HUES64 (cell line): ENCODE results near the gene HOXB3.
"Not testable (repeated sequence)": the region's sequence is repeated elsewhere in the genome, so short reads cannot be mapped to it uniquely, and the experiment has no call there.

ENCODE experiments used
- H3K27ac ChIP-seq: 2 replicates; pipeline ENCODE4 v1.7.0; 2013; ENCODE audit warnings: low read depth, low read length, inconsistent platforms
- H3K27me3 ChIP-seq: 2 replicates; pipeline ENCODE4 v1.6.1; 2013; ENCODE audit warnings: mild to moderate bottlenecking, low read length; ENCODE audit not compliant: insufficient read depth
- H3K36me3 ChIP-seq: 2 replicates; pipeline ENCODE4 v1.6.1; 2013; ENCODE audit warnings: mild to moderate bottlenecking, low read length; ENCODE audit not compliant: insufficient read depth
- H3K4me1 ChIP-seq: 2 replicates; pipeline ENCODE4 v1.6.1; 2013; ENCODE audit warnings: mild to moderate bottlenecking, low read length, moderate library complexity; ENCODE audit not compliant: insufficient read depth
- H3K4me3 ChIP-seq: 2 replicates; pipeline ENCODE4 v1.5.1; 2013; ENCODE audit warnings: mild to moderate bottlenecking, low read length, moderate library complexity
- H3K9ac ChIP-seq: 2 replicates; pipeline ENCODE4 v1.6.1; 2013; ENCODE audit warnings: mild to moderate bottlenecking, low read depth, low read length
- H3K9me3 ChIP-seq: 2 replicates; pipeline ENCODE4 v1.6.1; 2013; ENCODE audit warnings: low read depth, low read length; ENCODE audit not compliant: insufficient read depth
- WGBS: fragments of 150-250, 120-280 bp; methylation state at CpG from one replicate; pipeline ENCODE4 v1.1.7; 2013; ENCODE audit warnings: missing lambda C conversion rate; 5-methylcytosine and 5-hydroxymethylcytosine counted together

The HOXB3 gene

GRCh38 chr17:48517478-48517877 is 72.6 kb downstream of the HOXB3 start:
- no peaks in the 10 kb centered on the region for H3K36me3 ChIP-seq
- peaks cover 67% of the 10 kb centered on the region for H3K27me3 ChIP-seq
- no peak overlapping the region for H3K27ac ChIP-seq
- H3K9ac ChIP-seq = no peak overlapping the region
- WGBS = 50% methylated on average over 3 of the region's 3 CpGs
- H3K4me3 ChIP-seq = no peak overlapping the region
- H3K9me3 ChIP-seq = no peaks in the 10 kb centered on the region
- H3K4me1 ChIP-seq = peaks cover 35% of the 10 kb centered on the region

GRCh38 chr17:48515925-48516900 is 73.8 kb downstream of the HOXB3 start:
- 46% methylated on average over 2 of the region's 3 CpGs for WGBS
- Histone ChIP-seq H3K27ac (peak overlapping the region; percentile 3; the same call in 1 of the 2 replicates), H3K36me3 (no peaks in the 10 kb centered on the region), H3K4me3 (no peak overlapping the region), H3K4me1 (peaks cover 23% of the 10 kb centered on the region), H3K27me3 (peaks cover 54% of the 10 kb centered on the region), H3K9ac (no peak overlapping the region), H3K9me3 (no peaks in the 10 kb centered on the region)

- H3K27ac ChIP-seq = no peak overlapping the region
- peaks cover 40% of the 10 kb centered on the region for H3K27me3 ChIP-seq
- H3K9me3 ChIP-seq = no peaks in the 10 kb centered on the region
- H3K4me3 ChIP-seq = no peak overlapping the region
- no peaks in the 10 kb centered on the region for H3K36me3 ChIP-seq
- no peak overlapping the region for H3K9ac ChIP-seq
- WGBS = 100% methylated on average over 1 of the region's 2 CpGs
- H3K4me1 ChIP-seq = peaks cover 18% of the 10 kb centered on the region
Observed at GRCh38 chr17:48514477-48514876, 75.6 kb downstream of the HOXB3 start.

GRCh38 chr17:48513666-48514455 is 76.2 kb downstream of the HOXB3 start:
- H3K27me3 ChIP-seq = peaks cover 35% of the 10 kb centered on the region; the same call in 1 of the 2 replicates
- WGBS = 79% methylated on average over 3 of the region's 6 CpGs
- no peak overlapping the region for H3K27ac ChIP-seq

GRCh38 chr17:48513097-48513496 is 76.9 kb downstream of the HOXB3 start:
- Histone ChIP-seq H3K27ac (no peak overlapping the region), H3K4me1 (peaks cover 18% of the 10 kb centered on the region), H3K9me3 (no peaks in the 10 kb centered on the region), H3K27me3 (peaks cover 29% of the 10 kb centered on the region; the same call in 1 of the 2 replicates), H3K36me3 (no peaks in the 10 kb centered on the region), H3K9ac (no peak overlapping the region), H3K4me3 (no peak overlapping the region)
- 89% methylated on average over 7 of the region's 7 CpGs for WGBS

More at GRCh38 chr17:48513666-48514455, 76.2 kb downstream of the HOXB3 start:
- no peak overlapping the region for H3K9ac ChIP-seq
- no peak overlapping the region for H3K4me3 ChIP-seq
- H3K9me3 ChIP-seq = no peaks in the 10 kb centered on the region
- H3K4me1 ChIP-seq = peaks cover 18% of the 10 kb centered on the region
- H3K36me3 ChIP-seq = no peaks in the 10 kb centered on the region

GRCh38 chr17:48510761-48511604 is 79.1 kb downstream of the HOXB3 start:
- peaks cover 13% of the 10 kb centered on the region; the same call in 1 of the 2 replicates for H3K4me1 ChIP-seq
- no peak overlapping the region for H3K4me3 ChIP-seq
- no peaks in the 10 kb centered on the region for H3K36me3 ChIP-seq
- WGBS = 96% methylated on average over 5 of the region's 7 CpGs
- no peak overlapping the region for H3K9ac ChIP-seq
- H3K27me3 ChIP-seq = peaks cover 21% of the 10 kb centered on the region; the same call in 1 of the 2 replicates
- H3K27ac ChIP-seq = no peak overlapping the region
- no peaks in the 10 kb centered on the region for H3K9me3 ChIP-seq

GRCh38 chr17:48510381-48510760 is 79.7 kb downstream of the HOXB3 start:
- H3K9ac ChIP-seq = no peak overlapping the region
- H3K9me3 ChIP-seq = no peaks in the 10 kb centered on the region
- H3K27ac ChIP-seq = no peak overlapping the region
- H3K4me1 ChIP-seq = peaks cover 14% of the 10 kb centered on the region; the same call in 1 of the 2 replicates
- H3K4me3 ChIP-seq = no peak overlapping the region
- 94% methylated on average over 2 of the region's 2 CpGs for WGBS
- H3K36me3 ChIP-seq = no peaks in the 10 kb centered on the region
- peaks cover 19% of the 10 kb centered on the region; the same call in 1 of the 2 replicates for H3K27me3 ChIP-seq

- peaks cover 13% of the 10 kb centered on the region; the same call in 1 of the 2 replicates for H3K27me3 ChIP-seq
- not testable (repeated sequence) for H3K9ac ChIP-seq, H3K4me1 ChIP-seq, H3K27ac ChIP-seq, H3K9me3 ChIP-seq, H3K36me3 ChIP-seq, H3K4me3 ChIP-seq
- 95% methylated on average over 7 of the region's 7 CpGs for WGBS
Observed at GRCh38 chr17:48509708-48510107, 80.3 kb downstream of the HOXB3 start.

- Histone ChIP-seq H3K4me1 (peaks cover 6% of the 10 kb centered on the region; the same call in 1 of the 2 replicates), H3K36me3 (no peaks in the 10 kb centered on the region), H3K27ac (no peak overlapping the region), H3K27me3 (peaks cover 24% of the 10 kb centered on the region), H3K4me3 (no peak overlapping the region), H3K9me3 (no peaks in the 10 kb centered on the region), H3K9ac (no peak overlapping the region)
- whole genome bisulfite sequencing = 79% methylated on average over 5 of the region's 5 CpGs
Observed at GRCh38 chr17:48506246-48506645, 83.8 kb downstream of the HOXB3 start.

GRCh38 chr17:48505788-48506187 is 84.3 kb downstream of the HOXB3 start:
- Histone ChIP-seq H3K9me3 (no peaks in the 10 kb centered on the region), H3K4me1 (peaks cover 6% of the 10 kb centered on the region; the same call in 1 of the 2 replicates), H3K36me3 (no peaks in the 10 kb centered on the region), H3K9ac (no peak overlapping the region), H3K27me3 (peaks cover 28% of the 10 kb centered on the region), H3K27ac (no peak overlapping the region), H3K4me3 (no peak overlapping the region)
- WGBS = 94% methylated on average over 1 of the region's 1 CpG
